ENCODE data around the gene SPIRE2. TPM values are rescaled to one million over a fixed set of nuclear protein-coding genes. Genes with fewer than 3 reads are reported as not detected.

SPIRE2 gene
- total and polyA plus RNA-seq, 9 of the 15 experiments (the other 6 are each of a cell fraction or from before 2014, with no cell fraction given) = 0.70 to 7.5 (median 4.6) TPM

GRCh38 chr16:89808475-89808874, 19.8 kb upstream of the SPIRE2 start (continued):
- no peak for TF ChIP-seq IFI16 (CRISPR knock-in tag; IDR thresholded peaks at IDR 0.05)
- no peak for TF ChIP-seq AFF1 (IDR thresholded peaks at IDR 0.05; ENCODE audit: low read depth in 1 of 2, partially characterized antibody in 2 of 2)
- no peak for TF ChIP-seq SMAD1 (IDR thresholded peaks at IDR 0.05; ENCODE audit: low read depth, low read length, partially characterized antibody)
- no peak for TF ChIP-seq TAF1 (IDR thresholded peaks at IDR 0.05; ENCODE audit: control insufficient read depth, extremely low read depth, insufficient read depth, low read length, severe bottlenecking)
- TF ChIP-seq MXD1 (CRISPR knock-in tag; IDR thresholded peaks at IDR 0.05; ENCODE audit: borderline replicate concordance, poor library complexity, severe bottlenecking) = no peak
- TF ChIP-seq POLR2A (conservative IDR thresholded peaks at IDR 0.05) = peak; percentile 46; the same call in 1 of the 2 replicates
- no peak for TF ChIP-seq CREBBP (IDR thresholded peaks at IDR 0.05; ENCODE audit: low read depth, low read length)
- TF ChIP-seq XRCC5 (IDR thresholded peaks at IDR 0.05; ENCODE audit: low read depth, low read length) = no peak
- no peak for TF ChIP-seq ZNF785 (CRISPR knock-in tag; IDR thresholded peaks at IDR 0.05)
- 0 out of 2 replicates have a peak, but pooled peaks have one; percentile 29 for TF ChIP-seq POLR2AphosphoS5 (IDR thresholded peaks at IDR 0.05; ENCODE audit: control insufficient read depth, insufficient read depth, low read depth, low read length)
- no peak for TF ChIP-seq TCF7L2 (IDR thresholded peaks at IDR 0.05; ENCODE audit: low read depth, low read length)
- no peak for TF ChIP-seq ZC3H8 (IDR thresholded peaks at IDR 0.05)
- no peak for TF ChIP-seq CREM (IDR thresholded peaks at IDR 0.05; ENCODE audit: low read depth)

Measured in K562 (cell line).